Measurements from ENCODE around the gene MSMB.
"Not testable (repeated sequence)": the region's sequence is repeated elsewhere in the genome, so short reads cannot be mapped to it uniquely, and the experiment has no call there.

The MSMB gene

GRCh38 chr10:46004963-46005362 lies 41.1 kb downstream of the MSMB start:
- DNase-seq: no peak

GRCh38 chr10:46002916-46003693 lies 43.0 kb downstream of the MSMB start:
- DNase-seq: no peak

- DNase-seq: not testable (repeated sequence)
Measured at GRCh38 chr10:46002189-46002687, 43.8 kb downstream of the MSMB start.

GRCh38 chr10:46001187-46001756 lies 44.8 kb downstream of the MSMB start:
- DNase-seq: no peak

- no peak for DNase-seq
Measured at GRCh38 chr10:46000538-46000937, 45.5 kb downstream of the MSMB start.

GRCh38 chr10:45999955-46000354 lies 46.1 kb downstream of the MSMB start:
- not testable (repeated sequence) for DNase-seq

- DNase-seq: no peak
Measured at GRCh38 chr10:45997994-45998763, 47.9 kb downstream of the MSMB start.

GRCh38 chr10:45997557-45997956 lies 48.5 kb downstream of the MSMB start:
- no peak for DNase-seq

- DNase-seq: not testable (repeated sequence)
Measured at GRCh38 chr10:45985590-45985989, 60.5 kb downstream of the MSMB start.

GRCh38 chr10:45984473-45984872 lies 61.6 kb downstream of the MSMB start:
- not testable (repeated sequence) for DNase-seq

GRCh38 chr10:45983538-45984186 lies 62.4 kb downstream of the MSMB start:
- DNase-seq: peak; percentile 25

All from NCI-H2171 treated with DMSO at 0.1 percent for 48 hours (cell line).